ENCODE data around the gene C1QTNF1.

The C1QTNF1 gene

DNA sequence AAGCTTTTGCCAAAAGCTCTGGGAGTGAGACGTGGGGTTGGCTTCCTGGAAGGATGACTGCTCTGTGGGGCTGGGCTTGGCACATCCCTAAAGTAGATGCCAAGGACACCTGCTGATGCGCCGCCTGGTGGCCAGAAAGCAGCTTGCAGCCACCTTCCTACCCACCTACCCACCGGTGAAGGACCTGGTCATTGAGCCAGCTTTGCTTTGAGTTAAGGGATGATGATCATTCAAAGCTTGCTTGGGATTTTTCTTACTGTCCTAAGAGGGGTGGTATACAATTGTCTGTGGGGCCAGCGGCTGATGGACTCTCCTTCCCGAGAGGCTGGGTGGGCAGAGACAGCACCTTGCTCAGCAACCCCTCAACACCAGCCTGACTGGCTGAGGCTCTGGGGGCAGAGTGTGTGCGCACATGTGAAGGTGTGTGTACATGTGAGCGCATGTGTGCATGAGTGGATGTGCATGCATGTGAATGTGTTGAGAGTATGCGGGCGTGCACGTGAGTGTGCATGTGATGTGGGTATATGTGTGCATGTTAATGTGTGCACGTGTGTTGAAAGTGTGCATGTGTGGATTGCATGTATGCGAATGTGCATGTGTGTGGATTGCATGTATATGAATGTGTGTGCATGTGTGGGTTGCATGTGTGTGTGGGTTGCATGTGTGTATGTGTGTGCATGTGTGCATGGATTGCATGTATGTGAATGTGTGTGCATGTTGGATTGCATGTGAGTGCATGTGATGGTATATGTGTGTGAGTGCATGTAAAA, 18.6 kb downstream of the C1QTNF1 start:
- DNase-seq: peak; percentile 63

GRCh38 chr17:79043191-79043930, 19.4 kb downstream of the C1QTNF1 start:
- no peak for DNase-seq

DNA sequence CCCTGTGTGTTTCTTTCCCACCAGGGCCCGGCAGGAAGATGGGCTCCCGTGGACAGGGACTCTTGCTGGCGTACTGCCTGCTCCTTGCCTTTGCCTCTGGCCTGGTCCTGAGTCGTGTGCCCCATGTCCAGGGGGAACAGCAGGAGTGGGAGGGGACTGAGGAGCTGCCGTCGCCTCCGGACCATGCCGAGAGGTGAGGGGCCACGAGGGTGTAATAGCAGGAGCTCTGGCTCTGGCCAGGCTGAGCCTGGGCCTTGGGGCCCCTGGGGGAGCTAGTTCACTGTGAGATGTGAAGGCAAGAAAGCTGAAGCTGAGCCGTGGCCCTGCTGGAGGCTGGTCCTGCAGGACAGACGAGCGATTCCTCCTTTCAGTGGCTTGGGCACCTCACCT, 20.0 kb downstream of the C1QTNF1 start:
- DNase-seq: no peak

GRCh38 chr17:79044462-79044861, 20.5 kb downstream of the C1QTNF1 start:
- DNase-seq: no peak

DNA sequence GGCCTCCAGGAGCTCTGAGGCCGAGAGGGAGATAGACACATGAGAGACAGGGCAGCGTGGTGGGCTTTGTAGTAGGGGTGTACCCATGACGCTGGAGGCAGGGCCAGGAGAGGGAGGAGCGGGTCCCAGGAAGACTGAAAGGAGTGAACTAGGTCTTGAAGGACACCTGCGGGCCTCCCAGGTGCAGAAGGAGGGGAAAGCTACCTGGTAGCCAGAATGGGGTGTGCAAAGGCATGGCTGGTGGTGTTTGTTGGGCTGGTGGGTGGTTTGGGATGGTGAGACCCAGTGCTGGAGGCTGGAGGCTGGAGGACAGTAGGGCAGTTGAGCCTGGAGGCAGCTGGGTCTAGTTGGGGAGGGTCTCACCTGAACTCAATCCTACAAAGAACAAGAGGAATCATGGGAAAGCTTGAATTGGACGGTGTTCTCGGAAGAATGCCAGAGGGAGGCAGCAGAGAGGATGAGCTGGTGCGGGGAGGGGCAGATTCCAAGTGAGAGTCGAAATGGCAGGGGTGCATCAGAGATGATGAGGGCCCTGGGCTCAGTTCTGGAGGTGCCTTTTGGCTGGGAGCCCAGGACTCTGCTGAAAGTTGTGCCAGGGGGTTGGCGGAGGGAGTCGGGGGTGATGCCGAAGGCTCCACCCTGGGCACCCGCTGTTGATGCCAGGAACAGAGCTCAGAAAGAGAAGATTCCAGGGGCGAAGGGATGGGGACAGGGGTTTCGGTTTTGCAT, 21.2 kb downstream of the C1QTNF1 start:
- DNase-seq: no peak

- DNase-seq: peak; percentile 50
Measured at GRCh38 chr17:79045842-79046196, 21.9 kb downstream of the C1QTNF1 start.

DNA sequence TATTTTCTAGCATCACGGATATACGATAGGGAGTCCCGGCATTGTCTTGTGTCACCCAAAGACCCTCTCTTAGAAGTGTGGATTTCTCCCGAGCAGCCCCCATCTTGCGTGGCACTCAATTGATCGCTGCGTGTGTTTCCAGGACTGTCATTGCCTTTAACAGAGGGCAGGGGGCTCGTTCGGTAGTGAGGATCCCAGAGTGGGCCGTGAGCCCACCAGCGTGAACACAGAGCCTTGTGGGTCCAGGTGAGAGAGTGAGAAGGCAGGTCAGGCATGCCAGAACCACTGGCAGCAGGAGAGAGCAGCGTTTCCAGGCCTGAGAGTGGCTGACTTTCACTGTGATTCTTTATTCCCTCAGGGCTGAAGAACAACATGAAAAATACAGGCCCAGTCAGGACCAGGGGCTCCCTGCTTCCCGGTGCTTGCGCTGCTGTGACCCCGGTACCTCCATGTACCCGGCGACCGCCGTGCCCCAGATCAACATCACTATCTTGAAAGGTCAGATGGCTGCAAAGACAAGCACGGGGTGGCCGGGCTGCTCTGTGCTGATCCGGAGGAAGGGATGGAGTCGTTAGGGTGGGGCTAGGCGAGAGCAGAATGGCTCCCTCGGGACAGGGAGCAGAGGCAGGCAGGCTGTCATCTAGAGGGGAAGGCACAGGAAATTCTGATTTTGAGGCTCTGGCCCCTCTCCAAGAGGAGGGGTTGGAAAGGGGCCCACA, 22.4 kb downstream of the C1QTNF1 start:
- no peak for DNase-seq

GRCh38 chr17:79046916-79047280, 22.9 kb downstream of the C1QTNF1 start:
- no peak for DNase-seq

GRCh38 chr17:79047291-79047920, 23.4 kb downstream of the C1QTNF1 start:
- no peak for DNase-seq

GRCh38 chr17:79047923-79048825, 24.2 kb downstream of the C1QTNF1 start:
- no peak for DNase-seq

GRCh38 chr17:79048826-79049755, 25.1 kb downstream of the C1QTNF1 start:
- DNase-seq: no peak

GRCh38 chr17:79049821-79050220, 25.9 kb downstream of the C1QTNF1 start:
- DNase-seq: no peak

- DNase-seq: no peak
Measured at GRCh38 chr17:79050551-79050950, 26.6 kb downstream of the C1QTNF1 start.

- no peak for DNase-seq
Measured at GRCh38 chr17:79051306-79051705, 27.3 kb downstream of the C1QTNF1 start.

GRCh38 chr17:79052131-79052530, 28.2 kb downstream of the C1QTNF1 start:
- DNase-seq: no peak

DNA sequence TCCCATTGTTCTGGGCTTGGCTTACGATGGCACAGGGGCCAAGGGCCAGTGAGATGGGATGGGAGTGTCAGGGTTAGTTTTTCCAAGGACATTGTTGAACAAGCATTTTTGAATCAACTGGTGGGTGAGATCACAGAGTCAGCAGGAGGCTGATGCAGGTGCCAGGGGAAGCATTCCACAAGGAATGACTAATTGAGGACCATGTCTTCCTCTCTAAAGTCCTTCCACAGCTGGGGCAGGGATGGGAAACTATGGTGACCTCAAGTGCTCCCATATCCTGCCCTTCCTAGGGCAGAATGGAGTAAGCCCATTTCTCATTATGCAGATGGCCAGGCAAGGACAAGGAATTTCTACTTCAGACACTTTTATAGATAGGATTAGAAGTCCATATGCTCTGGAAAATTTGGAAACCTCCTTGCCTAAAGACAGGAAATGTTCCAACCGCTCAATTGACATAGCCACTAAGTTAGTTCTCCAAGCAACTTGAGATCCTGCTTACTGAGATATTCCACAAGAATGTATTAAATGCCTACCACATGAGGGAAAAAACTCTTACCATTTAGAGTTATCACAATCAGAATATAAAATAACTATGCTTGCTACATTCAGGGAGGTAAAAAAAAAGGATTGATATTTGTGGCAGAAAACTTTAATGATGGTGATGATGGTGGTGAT, 29.4 kb downstream of the C1QTNF1 start:
- no peak for DNase-seq

DNA sequence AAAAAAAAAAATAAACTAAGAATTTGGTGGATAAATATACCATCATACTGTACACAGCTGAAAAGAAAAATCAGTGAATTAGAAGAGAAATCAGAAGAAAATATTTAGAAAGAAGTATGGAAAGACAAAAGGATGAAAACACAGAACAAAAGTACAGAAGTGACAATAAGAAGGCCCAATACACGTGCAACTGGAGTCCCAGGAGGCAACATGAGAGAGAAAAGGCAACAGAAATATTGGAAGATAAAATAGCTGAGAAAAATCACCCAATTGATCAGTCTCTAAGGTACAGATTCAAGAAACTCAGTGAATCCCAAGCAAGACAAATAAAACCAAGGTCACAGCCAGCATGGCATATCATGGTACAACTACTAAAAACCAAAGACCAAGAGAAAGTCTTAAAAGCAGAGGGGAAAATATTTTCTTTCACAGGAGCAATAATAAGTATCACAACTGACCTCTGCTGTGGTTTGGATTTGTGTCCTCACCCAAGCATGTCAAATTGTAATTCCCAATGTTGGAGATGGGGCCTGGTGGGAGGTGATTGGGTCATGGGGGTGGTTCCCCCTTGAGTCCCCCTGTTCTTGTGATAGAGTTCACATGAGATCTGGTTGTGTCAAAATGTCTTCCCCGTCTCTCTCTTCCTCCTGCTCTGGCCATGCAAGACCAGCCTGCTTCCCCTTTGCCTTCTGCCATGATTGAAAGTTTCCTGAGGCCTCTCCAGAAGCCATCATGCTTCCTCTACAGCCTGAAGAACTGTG, 30.4 kb downstream of the C1QTNF1 start:
- DNase-seq: no peak

DNA sequence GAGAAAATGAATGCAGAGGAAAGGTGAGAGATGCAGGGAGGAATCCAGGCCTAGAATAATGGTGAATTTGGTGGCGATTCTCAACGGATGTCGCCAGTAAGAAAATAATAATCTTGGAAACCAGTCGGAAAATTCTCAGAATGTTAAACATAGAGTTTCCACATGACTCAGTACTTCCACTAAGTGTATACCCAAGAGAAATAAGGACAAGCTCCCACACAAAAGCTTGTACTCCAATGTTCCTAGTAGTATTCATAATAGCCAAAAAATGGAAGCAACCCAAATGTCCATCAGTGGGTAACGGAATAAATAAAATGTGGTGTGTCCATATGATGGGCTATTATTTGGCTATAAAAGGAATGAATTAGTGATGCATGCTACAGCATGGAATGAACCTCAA, 31.2 kb downstream of the C1QTNF1 start:
- no peak for DNase-seq

GRCh38 chr17:79057737-79058385, 33.9 kb downstream of the C1QTNF1 start:
- DNase-seq: no peak

Measured in NCI-H146 (cell line).